GM18520 (cell line): Measurements from ENCODE around the gene PLCD4.

ENCODE experiments used
- ATAC-seq: cut with Tn5 transposase; IDR thresholded peaks from one replicate; pipeline ENCODE4 v1.9.1; 2021; ENCODE audit not compliant: unreplicated experiment

The PLCD4 gene

DNA sequence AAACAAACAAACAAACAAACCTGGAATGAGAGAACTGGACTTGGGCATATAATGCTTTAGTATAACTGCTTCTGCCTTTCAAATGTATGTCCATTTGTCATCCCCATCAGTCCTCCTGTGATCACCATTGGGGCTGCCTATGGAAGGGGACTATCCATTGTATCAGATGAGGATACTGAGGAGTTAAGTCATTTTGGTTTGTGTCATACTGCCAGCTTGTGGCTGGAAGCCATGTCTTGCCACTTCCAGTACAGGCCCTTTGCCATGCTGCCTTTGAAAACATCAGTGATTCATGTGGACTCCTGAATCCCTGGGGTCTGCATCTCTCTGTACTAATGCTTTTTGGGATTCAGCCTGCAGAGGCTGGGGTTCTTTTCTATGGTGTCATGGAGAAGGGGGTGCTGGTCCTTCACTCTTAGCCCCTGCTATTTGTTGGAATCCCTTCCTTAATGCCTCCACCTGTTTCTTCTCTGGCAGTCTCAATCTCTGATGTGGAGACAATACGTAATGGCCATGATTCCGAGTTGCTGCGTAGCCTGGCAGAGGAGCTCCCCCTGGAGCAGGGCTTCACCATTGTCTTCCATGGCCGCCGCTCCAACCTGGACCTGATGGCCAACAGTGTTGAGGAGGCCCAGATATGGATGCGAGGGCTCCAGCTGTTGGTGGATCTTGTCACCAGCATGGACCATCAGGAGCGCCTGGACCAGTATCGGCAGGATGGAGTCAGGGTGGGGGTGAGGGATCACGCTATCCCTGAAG lies 10.6 kb downstream of the PLCD4 start:
- no peak for ATAC-seq

DNA sequence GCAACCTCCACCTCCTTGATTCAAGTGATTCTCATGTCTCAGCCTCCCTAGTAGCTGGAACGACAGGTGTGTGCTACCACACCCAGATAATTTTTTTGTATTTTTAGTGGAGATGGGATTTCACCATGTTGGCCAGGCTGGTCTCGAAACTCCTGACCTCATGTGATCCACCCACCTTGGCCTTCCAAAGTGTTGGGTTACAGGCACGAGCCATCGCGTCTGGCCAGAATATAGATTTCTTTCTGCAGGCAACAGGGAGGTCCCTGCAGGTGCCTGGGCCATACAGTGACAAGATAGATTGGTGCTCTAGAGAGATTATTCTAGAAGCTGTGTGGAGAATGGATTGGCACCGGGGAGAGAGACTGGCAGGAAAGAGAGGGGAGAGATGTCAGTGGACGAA lies 13.3 kb downstream of the PLCD4 start:
- no peak for ATAC-seq

DNA sequence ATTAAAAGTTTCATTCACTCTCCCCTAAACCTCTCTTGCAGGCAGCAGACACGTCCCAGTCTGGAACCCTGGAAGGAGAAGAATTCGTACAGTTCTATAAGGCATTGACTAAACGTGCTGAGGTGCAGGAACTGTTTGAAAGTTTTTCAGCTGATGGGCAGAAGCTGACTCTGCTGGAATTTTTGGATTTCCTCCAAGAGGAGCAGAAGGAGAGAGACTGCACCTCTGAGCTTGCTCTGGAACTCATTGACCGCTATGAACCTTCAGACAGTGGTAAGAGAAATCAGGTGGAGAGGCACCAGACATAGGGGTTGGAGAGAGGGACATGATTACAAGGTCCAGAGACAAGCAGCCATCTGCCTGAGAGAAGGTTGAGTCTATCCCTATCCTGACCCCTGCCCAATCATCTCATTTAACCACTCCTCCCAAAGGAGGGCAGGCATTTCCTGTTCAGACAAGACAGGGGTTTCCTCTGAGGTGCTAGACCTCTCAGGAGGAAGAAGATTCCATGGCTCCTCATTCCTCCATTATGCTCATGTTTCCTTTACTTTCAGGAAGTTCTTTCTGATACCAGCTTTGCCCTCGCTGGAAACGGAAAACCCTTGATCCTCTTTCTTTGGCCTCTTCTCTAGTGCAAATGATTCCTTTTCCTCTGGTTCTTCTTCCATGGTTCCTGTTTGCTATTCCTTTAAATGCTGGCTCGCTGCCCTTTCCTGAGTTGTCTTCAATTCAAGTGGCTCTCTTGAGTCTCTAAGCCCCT lies 15.1 kb downstream of the PLCD4 start:
- no peak for ATAC-seq

DNA sequence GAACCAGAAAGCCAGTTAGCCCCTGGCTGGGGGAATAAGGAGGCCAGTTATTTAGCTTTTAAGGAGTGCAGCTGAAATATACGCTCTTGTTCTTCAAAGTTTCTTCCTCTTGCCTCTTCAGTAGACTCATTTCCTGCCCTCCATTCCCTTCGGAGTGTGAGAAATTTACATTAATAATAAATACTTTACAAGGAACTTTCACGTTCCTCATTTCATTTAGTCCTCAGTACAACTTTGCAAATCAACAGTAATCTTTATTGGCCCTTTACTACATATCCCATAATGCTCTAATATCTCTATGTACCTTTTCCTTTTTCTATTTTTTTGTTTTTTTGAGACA lies 15.6 kb downstream of the PLCD4 start:
- no peak for ATAC-seq

DNA sequence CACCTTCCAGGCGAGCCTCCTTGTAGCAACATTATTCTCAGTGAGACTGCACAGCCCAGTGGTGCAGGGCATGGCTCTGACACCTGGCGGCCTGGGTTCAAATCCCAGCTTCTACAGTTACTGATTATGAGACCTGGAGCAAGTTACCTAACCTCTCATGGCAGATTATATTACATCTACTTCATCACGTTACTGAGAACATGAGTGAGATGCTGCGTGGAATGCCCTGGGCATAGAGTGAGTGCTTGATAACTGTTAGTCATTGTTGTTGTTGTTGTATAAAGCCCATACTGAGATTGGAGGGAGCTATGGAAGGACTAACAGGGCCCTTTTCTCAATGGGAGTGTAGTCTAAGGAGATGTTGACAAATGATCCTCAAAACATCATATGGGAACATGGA lies 18.7 kb downstream of the PLCD4 start:
- no peak for ATAC-seq

DNA sequence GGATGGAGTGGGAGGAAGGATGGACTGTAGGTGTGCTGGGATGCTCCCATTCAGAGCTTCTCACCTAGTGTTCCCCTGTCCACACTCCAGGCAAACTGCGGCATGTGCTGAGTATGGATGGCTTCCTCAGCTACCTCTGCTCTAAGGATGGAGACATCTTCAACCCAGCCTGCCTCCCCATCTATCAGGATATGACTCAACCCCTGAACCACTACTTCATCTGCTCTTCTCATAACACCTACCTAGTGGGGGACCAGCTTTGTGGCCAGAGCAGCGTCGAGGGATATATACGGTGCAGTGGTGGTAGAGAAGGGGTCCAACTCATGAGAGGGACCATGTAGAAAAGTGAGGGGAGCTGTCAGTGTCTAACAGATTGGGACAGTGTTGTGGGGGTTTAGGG lies 20.2 kb downstream of the PLCD4 start:
- ATAC-seq: no peak

DNA sequence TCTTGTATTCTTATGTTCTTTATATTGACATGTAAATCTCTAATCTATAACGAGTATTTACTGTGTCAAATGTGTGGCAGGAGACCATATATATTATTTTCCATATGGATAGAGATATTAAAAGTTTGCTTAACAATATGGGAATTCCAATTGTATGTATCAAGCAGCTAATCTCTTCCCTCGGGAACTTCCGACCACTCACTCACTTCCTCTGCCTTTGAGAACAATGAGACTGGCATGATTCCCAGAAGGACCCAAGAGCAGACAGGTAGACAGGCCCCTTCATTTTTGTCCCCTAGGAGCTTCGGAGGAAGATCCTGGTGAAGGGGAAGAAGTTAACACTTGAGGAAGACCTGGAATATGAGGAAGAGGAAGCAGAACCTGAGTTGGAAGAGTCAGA lies 24.1 kb downstream of the PLCD4 start:
- no peak for ATAC-seq

DNA sequence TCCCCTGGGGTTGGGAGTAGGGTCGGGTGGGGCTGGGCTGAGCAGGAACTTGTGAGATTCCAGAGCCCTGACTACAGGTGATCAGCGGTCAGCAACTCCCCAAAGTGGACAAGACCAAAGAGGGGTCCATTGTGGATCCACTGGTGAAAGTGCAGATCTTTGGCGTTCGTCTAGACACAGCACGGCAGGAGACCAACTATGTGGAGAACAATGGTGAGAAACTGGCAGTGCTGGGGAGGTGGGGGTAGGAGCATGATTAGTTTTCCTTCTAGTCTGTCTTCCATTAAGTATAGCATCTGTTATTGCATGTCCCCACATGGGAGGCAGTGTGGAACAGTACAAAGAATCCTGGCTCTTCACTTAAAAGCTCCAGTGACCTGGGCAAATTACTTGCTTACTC lies 28.0 kb downstream of the PLCD4 start:
- ATAC-seq: no peak

DNA sequence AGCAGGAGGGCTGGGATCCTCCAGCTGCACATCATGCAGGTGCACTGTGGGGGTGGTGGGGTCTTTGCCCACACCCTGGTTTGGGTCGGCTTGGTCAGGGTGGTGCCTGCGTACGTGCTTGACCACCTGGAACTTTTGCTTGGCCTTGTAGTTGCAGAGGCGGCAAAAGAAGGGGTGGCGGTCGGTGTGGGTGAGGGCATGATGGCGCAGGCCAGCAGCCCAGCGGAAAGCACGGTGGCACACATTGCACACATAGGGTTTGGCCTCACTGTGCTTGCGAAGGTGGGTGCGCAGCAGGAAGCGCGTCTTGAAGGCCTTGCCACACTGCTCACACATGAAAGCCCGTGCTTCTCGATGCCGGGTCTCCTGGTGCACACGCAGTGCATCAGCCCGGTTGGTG lies 30.7 kb downstream of the PLCD4 start:
- no peak for ATAC-seq

DNA sequence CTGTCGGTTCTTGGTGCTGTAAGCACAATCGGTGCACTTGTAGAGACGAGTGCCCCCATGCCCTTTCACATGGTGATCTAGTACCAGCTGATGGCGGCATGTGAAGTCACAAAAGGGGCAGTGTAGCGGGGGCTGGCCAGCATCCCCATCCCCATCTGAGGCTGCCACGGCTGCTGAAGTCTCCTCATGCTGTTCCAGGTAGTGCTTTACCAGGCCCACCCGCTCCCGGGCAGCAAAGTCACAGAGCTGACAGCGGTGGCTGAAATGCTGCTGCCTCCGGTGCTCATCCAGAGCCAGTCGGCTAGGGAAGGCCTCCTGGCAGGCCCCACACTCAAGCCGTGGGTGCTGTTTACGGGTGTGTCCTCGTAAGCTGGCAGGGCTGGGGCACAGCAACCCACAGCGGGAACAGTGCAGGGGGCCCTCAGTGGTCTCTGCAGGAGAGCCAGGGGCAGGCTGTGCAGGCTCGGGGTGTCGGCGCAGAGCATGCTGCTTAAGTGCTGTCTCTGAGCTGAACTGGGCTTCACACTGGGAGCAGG lies 34.5 kb downstream of the PLCD4 start:
- no peak for ATAC-seq

DNA sequence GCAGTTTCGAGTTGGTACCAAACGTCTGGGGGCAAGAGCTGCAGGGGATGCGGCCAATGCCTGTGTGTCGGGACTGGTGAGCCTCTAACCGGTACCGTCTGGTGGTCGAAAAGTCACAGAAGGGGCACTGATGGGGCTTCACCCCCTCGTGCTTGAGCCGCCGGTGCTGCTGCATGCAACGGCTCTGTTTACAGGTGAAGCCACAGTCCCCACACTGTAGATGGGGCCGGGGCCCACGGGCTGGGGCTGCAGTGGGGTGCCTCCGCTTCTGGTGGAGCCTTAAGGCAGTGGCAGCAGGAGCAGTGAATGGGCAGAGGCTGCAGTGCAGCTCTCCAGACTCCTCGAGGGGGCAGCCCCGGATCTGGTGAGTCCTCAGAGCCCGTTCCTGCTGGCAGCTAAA lies 35.1 kb downstream of the PLCD4 start:
- ATAC-seq: no peak

DNA sequence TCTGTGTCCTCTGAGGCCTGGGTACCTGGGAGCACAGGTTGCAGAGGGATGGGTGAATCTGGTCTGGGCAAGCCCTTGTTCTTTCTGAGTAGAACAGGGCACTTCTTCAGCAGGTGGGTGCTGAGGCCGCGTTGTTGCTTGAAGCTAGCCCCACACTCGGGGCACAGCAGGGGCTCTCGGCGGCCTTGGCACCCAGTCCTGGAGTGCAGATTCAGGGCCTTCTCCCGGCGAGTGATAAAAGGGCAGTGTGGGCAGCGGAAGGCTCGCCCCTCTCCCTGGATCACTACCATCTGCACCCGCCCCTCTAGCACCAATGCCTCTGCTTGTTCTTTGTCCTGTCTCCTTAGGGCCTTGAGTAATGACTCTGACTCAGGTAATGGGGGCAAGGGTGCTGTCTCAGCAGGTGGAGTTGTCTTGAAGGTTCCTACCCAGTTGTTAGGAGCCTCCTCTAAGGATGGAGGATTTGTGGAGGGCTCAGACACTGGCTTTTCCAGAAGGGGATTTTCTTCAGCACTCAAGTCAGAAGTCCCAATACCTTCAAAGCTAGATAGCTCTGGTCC lies 36.1 kb downstream of the PLCD4 start:
- ATAC-seq: no peak

DNA sequence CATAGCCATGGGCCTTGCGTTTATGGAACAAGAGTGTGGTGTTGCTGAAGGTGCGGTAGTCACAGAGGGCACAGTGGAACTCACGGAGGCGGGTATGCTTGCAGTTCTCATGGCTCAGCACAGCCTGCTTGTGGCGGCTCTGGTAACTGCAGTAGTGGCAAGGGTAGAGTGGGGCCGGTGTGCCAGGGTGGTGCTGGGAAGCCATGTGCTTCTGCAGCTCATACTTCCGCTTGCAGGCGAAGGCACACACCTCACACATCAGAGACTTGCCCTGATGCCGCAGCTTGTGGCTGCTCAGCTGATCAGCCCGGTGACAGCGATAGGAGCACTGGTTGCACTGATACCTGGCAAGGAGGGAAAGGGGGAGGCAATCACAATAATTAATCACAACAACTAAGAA lies 37.0 kb downstream of the PLCD4 start:
- no peak for ATAC-seq

DNA sequence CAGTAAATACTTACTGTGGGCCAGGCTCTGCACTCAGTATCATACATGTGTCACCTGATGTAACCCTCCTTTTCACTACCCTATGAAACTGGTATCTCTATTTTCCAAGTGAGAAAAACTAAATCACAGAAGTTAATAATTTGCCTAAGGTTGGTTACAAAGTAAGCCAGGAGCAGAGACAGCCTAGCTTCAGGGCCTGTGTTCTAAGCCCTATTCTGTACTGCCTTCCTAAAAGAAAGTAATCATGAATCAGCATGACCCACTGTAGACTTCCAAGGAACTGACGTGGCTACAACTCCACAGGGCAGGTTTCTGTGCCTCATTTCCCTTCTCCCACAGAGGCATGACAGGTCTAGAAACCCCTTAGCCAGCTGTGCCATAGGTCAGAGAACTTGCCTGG lies 37.4 kb downstream of the PLCD4 start:
- no peak for ATAC-seq

DNA sequence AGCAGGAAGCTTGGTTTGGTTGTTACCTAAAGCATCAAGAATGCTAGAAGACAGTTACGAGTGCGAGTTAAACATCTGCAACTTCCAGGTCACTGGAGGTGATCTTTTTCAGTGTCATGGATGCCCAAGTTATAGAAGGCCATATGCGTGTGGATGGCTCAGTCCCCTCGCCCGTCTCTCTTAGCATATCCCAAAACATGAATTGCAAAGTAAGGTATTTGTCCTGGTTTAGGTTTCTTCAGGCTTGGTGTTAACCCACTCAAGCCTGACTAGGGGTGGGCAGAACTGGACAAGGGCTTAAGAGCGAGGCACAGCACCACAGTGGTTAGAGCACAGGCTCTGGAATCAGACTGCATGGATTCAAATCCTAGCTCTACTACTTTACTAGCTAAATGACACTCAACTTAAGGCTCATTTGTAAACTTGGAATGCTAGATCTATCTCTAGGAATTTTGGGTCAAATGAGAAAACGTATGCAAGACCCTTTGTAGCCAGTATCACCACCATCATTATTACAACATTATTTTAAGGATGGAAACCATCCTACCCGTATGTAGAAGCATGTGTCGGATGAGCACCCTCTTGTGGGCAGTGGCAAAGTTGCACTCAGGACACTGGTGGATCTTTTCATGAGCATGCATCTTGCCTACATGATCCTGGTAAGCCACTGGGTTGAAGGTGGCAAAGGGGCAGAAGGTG lies 40.5 kb downstream of the PLCD4 start:
- no peak for ATAC-seq

DNA sequence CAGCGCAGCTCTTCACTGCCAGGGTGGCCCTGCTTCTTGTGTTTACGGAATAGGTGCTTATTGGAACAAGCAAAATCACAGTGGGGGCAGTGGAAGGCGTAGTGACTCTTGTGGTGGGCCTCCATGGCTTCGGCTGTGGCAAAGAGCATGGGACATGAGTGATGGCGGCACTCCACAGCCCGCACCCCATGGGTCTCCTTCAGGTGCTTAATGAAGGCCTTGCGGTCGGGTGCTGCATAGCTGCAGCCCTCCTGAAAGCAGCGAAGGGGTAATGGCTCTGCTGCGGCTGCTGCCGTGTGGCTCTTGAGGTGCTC lies 41.0 kb downstream of the PLCD4 start:
- ATAC-seq: no peak

DNA sequence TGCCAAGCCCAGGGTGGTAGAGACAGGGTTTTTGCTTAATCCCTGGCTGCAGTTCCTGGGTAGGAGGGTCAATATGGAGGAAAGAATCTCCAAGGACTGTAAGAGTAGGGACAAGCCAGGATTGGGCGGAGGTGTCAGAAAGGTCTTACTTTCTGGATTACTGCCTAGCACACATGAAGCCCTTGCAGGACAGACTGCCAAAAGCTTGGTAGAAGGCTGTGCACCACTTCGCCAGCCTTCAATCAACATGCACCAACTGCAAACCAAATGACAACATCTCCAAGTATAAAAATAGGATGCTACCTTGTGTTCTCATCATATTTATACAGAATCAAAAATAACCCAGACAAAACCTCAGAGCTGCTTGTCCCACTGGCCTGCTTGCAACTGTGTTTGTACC lies 48.1 kb downstream of the PLCD4 start:
- no peak for ATAC-seq

DNA sequence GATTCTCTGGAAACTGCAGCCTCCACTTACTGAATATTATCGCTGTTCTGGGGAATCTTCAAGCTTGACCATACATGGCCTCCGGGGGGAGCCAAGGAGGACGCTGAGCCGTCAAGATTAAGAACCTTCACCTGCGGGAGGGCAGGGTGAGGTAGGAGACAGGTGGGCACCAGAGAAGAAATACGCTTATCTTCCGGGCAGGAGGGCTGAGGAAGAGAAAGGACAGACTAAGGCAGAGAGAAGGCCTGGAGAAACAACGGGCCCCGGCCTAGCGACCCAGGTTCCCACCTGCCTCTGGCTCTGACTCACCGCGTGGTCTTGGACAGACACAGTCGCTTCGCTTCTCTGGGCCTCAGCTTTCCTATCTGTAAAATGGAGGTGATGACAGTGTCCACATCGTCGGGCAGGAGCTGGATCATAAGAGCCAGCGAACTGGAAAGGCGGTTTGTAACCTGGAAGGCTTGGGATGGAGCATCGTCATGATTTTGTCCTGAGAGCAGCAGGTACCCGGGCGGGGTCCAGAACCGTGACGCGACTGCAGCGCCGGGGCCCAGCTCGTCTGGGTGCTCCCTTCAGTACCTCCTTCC lies 51.1 kb downstream of the PLCD4 start:
- peak; percentile 40 for ATAC-seq

DNA sequence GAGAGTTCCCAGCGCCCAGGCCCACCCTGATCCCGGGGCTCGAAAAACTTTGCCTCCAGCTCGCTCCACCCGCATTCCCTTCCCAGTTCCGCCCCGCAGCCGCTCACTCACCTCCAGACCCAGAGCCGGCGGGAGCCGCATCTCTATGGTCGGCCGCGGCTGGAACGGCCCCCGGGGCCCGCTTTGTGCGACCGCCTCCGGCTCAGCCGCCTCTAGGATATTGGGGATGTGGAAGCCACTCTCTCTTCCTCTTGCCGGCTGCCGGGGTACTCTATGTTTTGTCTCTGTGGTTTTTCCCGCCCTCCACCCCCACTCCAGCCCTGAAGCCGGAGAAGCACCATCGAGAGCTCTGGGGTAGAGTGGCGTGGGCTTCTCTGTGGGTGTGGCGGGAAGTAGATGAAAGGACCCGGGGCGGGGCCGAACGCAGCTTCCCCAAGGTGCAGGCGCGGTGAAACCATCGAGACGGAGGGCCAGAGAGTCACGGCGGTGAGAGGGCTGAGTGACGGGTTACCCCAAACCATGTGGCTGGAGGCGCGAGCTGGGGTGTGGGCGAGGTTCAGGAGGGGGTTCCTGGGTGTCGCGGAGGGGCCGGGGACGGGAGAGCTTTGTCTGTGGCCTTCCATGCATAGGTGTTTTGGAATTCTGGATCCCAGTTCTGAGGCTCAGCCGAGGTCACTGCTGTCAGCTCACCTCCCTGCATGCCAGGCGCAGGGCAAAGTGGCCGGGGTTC lies 51.7 kb downstream of the PLCD4 start, which contains the start of the genes BCS1L and ZNF142:
Gene BCS1L (plus strand): TSS at position 426 of the 730 bp plus-strand sequence. CDS start 1,305 bp downstream, outside the sequence.
Gene ZNF142 (minus strand): TSS at position 366 of the 730 bp plus-strand sequence. CDS start 3,194 bp downstream, outside the sequence.
- peak; percentile 66 for ATAC-seq

DNA sequence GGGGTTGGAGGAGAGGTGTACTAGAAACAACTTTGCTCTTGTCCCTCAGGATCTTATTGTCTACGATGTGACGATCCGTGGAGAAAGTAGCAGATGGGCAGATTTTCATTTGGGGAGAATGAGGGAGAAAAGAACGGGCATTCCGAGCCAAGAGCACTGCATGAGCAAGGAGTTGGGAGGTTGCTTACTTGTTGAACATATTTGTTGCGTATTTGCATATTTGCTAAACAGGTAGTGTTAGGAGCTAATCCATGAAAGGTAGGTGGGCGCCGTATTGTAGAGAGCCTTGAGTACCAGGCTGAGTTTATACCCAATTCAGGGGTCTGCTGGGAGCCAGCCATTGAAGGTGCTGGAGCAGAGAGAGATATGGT lies 52.3 kb downstream of the PLCD4 start:
- ATAC-seq: no peak
